GM21576 (cell line): ENCODE measurements around the gene EEF1A2.

Source experiments
- ATAC-seq: cut with Tn5 transposase; IDR thresholded peaks from one replicate; pipeline ENCODE4 v1.9.1; 2021; ENCODE audit warnings: mild to moderate bottlenecking, moderate library complexity; ENCODE audit not compliant: unreplicated experiment

The EEF1A2 gene

GRCh38 chr20:63471717-63471980, 27.2 kb downstream of the EEF1A2 start:
- ATAC-seq: no peak

- ATAC-seq: no peak
Measured at GRCh38 chr20:63471002-63471716, 27.7 kb downstream of the EEF1A2 start.

- ATAC-seq: no peak
Measured at GRCh38 chr20:63470410-63470809, 28.5 kb downstream of the EEF1A2 start.

- no peak for ATAC-seq
Measured at GRCh38 chr20:63469713-63470101, 29.2 kb downstream of the EEF1A2 start.

GRCh38 chr20:63469019-63469712, 29.7 kb downstream of the EEF1A2 start:
- ATAC-seq: no peak

- ATAC-seq: no peak
Measured at GRCh38 chr20:63468421-63468820, 30.5 kb downstream of the EEF1A2 start.

- no peak for ATAC-seq
Measured at GRCh38 chr20:63467294-63468083, 31.4 kb downstream of the EEF1A2 start.

- no peak for ATAC-seq
Measured at GRCh38 chr20:63466861-63467260, 32.0 kb downstream of the EEF1A2 start.

GRCh38 chr20:63466250-63466825, 32.5 kb downstream of the EEF1A2 start:
- ATAC-seq: no peak

GRCh38 chr20:63465380-63466249, 33.3 kb downstream of the EEF1A2 start:
- no peak for ATAC-seq

GRCh38 chr20:63464289-63464635, 34.6 kb downstream of the EEF1A2 start:
- no peak for ATAC-seq

GRCh38 chr20:63463400-63464288, 35.2 kb downstream of the EEF1A2 start:
- no peak for ATAC-seq

- ATAC-seq: no peak
Measured at GRCh38 chr20:63462244-63462643, 36.6 kb downstream of the EEF1A2 start.

GRCh38 chr20:63461104-63461763, 37.6 kb downstream of the EEF1A2 start:
- no peak for ATAC-seq

GRCh38 chr20:63459070-63459380, 39.9 kb downstream of the EEF1A2 start:
- no peak for ATAC-seq

- no peak for ATAC-seq
Measured at GRCh38 chr20:63458170-63459069, 40.5 kb downstream of the EEF1A2 start.

- ATAC-seq: no peak
Measured at GRCh38 chr20:63457737-63458136, 41.1 kb downstream of the EEF1A2 start.
